Mesendoderm (in vitro differentiated cells): ENCODE data around the gene SLC27A3.
"Not testable (repeated sequence)": the region's sequence is repeated elsewhere in the genome, so short reads cannot be mapped to it uniquely, and the experiment has no call there.

Source experiments
- DNase-seq: peaks from one replicate; pipeline ENCODE4 v3.0.0; 2013
- H2AK5ac ChIP-seq: 2 replicates; pipeline ENCODE4 v1.6.1; 2013; ENCODE audit warnings: low read length, inconsistent platforms
- H2BK120ac ChIP-seq: 2 replicates; pipeline ENCODE4 v1.6.1; 2013; ENCODE audit warnings: low read depth, mild to moderate bottlenecking, low read length, moderate library complexity, mixed read lengths
- H2BK15ac ChIP-seq: replicated peaks from 2 replicates; pipeline ENCODE4 v1.6.1; 2013; ENCODE audit warnings: low read depth, mild to moderate bottlenecking, moderate library complexity
- H2BK5ac ChIP-seq: 2 replicates; pipeline ENCODE4 v1.6.1; 2013; ENCODE audit warnings: low read length, inconsistent platforms
- H3K18ac ChIP-seq: 2 replicates; pipeline ENCODE4 v1.6.1; 2013; ENCODE audit warnings: mild to moderate bottlenecking, low read length, mixed read lengths
- H3K23ac ChIP-seq: one replicate; pipeline ENCODE4 v1.6.1; 2013; ENCODE audit warnings: low read length
- H3K27ac ChIP-seq: 2 replicates; pipeline ENCODE4 v1.5.1; 2013; ENCODE audit warnings: low read depth, mild to moderate bottlenecking, inconsistent platforms, low read length, moderate library complexity
- H3K27me3 ChIP-seq: 2 replicates; pipeline ENCODE4 v1.6.1; 2013; ENCODE audit warnings: low read length, control low read depth, mild to moderate bottlenecking, inconsistent platforms; ENCODE audit not compliant: insufficient read depth, poor library complexity
- H3K36me3 ChIP-seq: 2 replicates; pipeline ENCODE4 v1.6.1; 2013; ENCODE audit warnings: low read length, inconsistent platforms; ENCODE audit not compliant: control insufficient read depth, insufficient read depth
- H3K4ac ChIP-seq: one replicate; pipeline ENCODE4 v1.6.1; 2013; ENCODE audit warnings: low read depth, mild to moderate bottlenecking, low read length, moderate library complexity
- H3K4me1 ChIP-seq: 2 replicates; pipeline ENCODE4 v1.6.1; 2013; ENCODE audit warnings: low read depth, low read length, inconsistent platforms; ENCODE audit not compliant: control insufficient read depth
- H3K4me2 ChIP-seq: 2 replicates; pipeline ENCODE4 v1.6.1; 2013; ENCODE audit warnings: low read length
- H3K4me3 ChIP-seq: 2 replicates; pipeline ENCODE4 v1.5.1; 2013; ENCODE audit warnings: mild to moderate bottlenecking, low read length
- H3K56ac ChIP-seq: one replicate; pipeline ENCODE4 v1.6.1; 2013; ENCODE audit warnings: low read length
- H3K79me1 ChIP-seq: 2 replicates; pipeline ENCODE4 v1.6.1; 2013; ENCODE audit warnings: low read length, inconsistent platforms
- H3K79me2 ChIP-seq: 2 replicates; pipeline ENCODE4 v1.6.1; 2013; ENCODE audit warnings: mild to moderate bottlenecking, low read length; ENCODE audit not compliant: control insufficient read depth, insufficient read depth
- H3K9ac ChIP-seq: 2 replicates; pipeline ENCODE4 v1.6.1; 2013; ENCODE audit warnings: low read length, inconsistent platforms
- H4K5ac ChIP-seq: one replicate; pipeline ENCODE4 v1.6.1; 2013; ENCODE audit warnings: low read length
- H4K8ac ChIP-seq: one replicate; pipeline ENCODE4 v1.6.1; 2013; ENCODE audit warnings: low read depth, mild to moderate bottlenecking, control low read depth, low read length, moderate library complexity
- WGBS: extraction: QIAGEN DNeasy Blood & Tissue Kit; methylation state at CpG from one replicate; pipeline ENCODE4 v1.1.7; 2013; ENCODE audit warnings: low lambda C conversion rate, missing lambda C conversion rate; ENCODE audit not compliant: insufficient coverage; ENCODE audit errors: extremely low coverage; 5-methylcytosine and 5-hydroxymethylcytosine counted together

SLC27A3 gene

GRCh38 chr1:153779781-153780541 lies 4.8 kb downstream of the SLC27A3 start:
- DNase-seq: no peak
- Histone ChIP-seq H3K4me3 (no peak overlapping the region), H3K27me3 (no peaks in the 10 kb centered on the region), H3K36me3 (no peaks in the 10 kb centered on the region), H3K79me1 (peaks cover 9% of the 10 kb centered on the region), H3K23ac (no peak overlapping the region), H3K27ac (no peak overlapping the region), H4K5ac (no peak overlapping the region), H2AK5ac (no peak overlapping the region), H3K9ac (no peak overlapping the region), H3K18ac (no peak overlapping the region), H3K56ac (no peak overlapping the region), H3K4me2 (no peak overlapping the region), H4K8ac (no peak overlapping the region), H3K79me2 (no peaks in the 10 kb centered on the region), H3K4ac (no peak overlapping the region), H2BK15ac (no peak overlapping the region), H2BK5ac (no peak overlapping the region), H2BK120ac (no peak overlapping the region), H3K4me1 (peaks cover 6% of the 10 kb centered on the region)
- WGBS: no CpG with 5 or more reads among the region's 17 CpGs

GRCh38 chr1:153780551-153780950 lies 5.3 kb downstream of the SLC27A3 start:
- Histone ChIP-seq H3K9ac (no peak overlapping the region), H3K56ac (no peak overlapping the region), H3K23ac (no peak overlapping the region), H2BK5ac (no peak overlapping the region), H2BK120ac (no peak overlapping the region), H3K79me1 (peaks cover 9% of the 10 kb centered on the region), H3K27me3 (no peaks in the 10 kb centered on the region), H3K79me2 (no peaks in the 10 kb centered on the region), H3K4me3 (no peak overlapping the region), H3K27ac (no peak overlapping the region), H2BK15ac (no peak overlapping the region), H3K18ac (no peak overlapping the region), H3K4me1 (peaks cover 6% of the 10 kb centered on the region), H4K8ac (no peak overlapping the region), H3K36me3 (no peaks in the 10 kb centered on the region), H3K4me2 (no peak overlapping the region), H4K5ac (no peak overlapping the region), H3K4ac (no peak overlapping the region), H2AK5ac (no peak overlapping the region)
- no peak for DNase-seq
- no CpG with 5 or more reads among the region's 4 CpGs for WGBS

GRCh38 chr1:153782648-153783047 lies 7.4 kb downstream of the SLC27A3 start:
- H4K8ac ChIP-seq, H3K36me3 ChIP-seq, H3K4me2 ChIP-seq, H4K5ac ChIP-seq, H3K23ac ChIP-seq, H2BK5ac ChIP-seq, H3K79me2 ChIP-seq, H3K4me3 ChIP-seq, H3K27me3 ChIP-seq, H3K4me1 ChIP-seq, H3K27ac ChIP-seq, H2BK120ac ChIP-seq, DNase-seq, H3K79me1 ChIP-seq, H2BK15ac ChIP-seq, H2AK5ac ChIP-seq: not testable (repeated sequence)
- peak overlapping the region; percentile 86 for H3K56ac ChIP-seq
- H3K18ac ChIP-seq: peak overlapping the region; percentile 25
- no CpG with 5 or more reads among the region's 8 CpGs for WGBS
- H3K4ac ChIP-seq: peak overlapping the region; percentile 1
- H3K9ac ChIP-seq: peak overlapping the region; percentile 65

- Histone ChIP-seq H4K5ac (no peak overlapping the region), H3K4me1 (no peaks in the 10 kb centered on the region), H3K18ac (peak overlapping the region; percentile 25), H3K23ac (peak overlapping the region; percentile 20), H2BK120ac (no peak overlapping the region), H3K9ac (peak overlapping the region; percentile 65), H2AK5ac (no peak overlapping the region), H2BK5ac (no peak overlapping the region), H3K27ac (peak overlapping the region; percentile 48), H3K36me3 (no peaks in the 10 kb centered on the region), H2BK15ac (no peak overlapping the region), H3K79me2 (no peaks in the 10 kb centered on the region), H3K4me2 (peak overlapping the region; percentile 43), H3K56ac (peak overlapping the region; percentile 86), H3K27me3 (no peaks in the 10 kb centered on the region), H3K4ac (peak overlapping the region; percentile 1), H3K79me1 (no peaks in the 10 kb centered on the region), H4K8ac (no peak overlapping the region), H3K4me3 (peak overlapping the region; percentile 33)
- WGBS: no CpG with 5 or more reads among the region's 61 CpGs
- peak; percentile 95 for DNase-seq
These were observed 8.3 kb downstream of the SLC27A3 start for GRCh38 chr1:153783233-153784190.

GRCh38 chr1:153786038-153786790 lies 11.0 kb downstream of the SLC27A3 start:
- no peak for DNase-seq
- Histone ChIP-seq H2BK15ac (no peak overlapping the region), H3K4me1 (no peaks in the 10 kb centered on the region)

More at GRCh38 chr1:153786038-153786790, 11.0 kb downstream of the SLC27A3 start:
- Histone ChIP-seq H3K4me2 (no peak overlapping the region), H4K8ac (no peak overlapping the region), H2BK5ac (no peak overlapping the region), H3K9ac (no peak overlapping the region), H3K23ac (no peak overlapping the region), H4K5ac (no peak overlapping the region), H3K27ac (no peak overlapping the region), H3K36me3 (no peaks in the 10 kb centered on the region), H3K4me3 (no peak overlapping the region), H3K27me3 (no peaks in the 10 kb centered on the region), H3K79me1 (no peaks in the 10 kb centered on the region), H3K18ac (no peak overlapping the region), H2BK120ac (no peak overlapping the region), H3K4ac (no peak overlapping the region), H3K79me2 (no peaks in the 10 kb centered on the region), H3K56ac (no peak overlapping the region), H2AK5ac (no peak overlapping the region)
- no CpG with 5 or more reads among the region's 4 CpGs for WGBS
